ENCODE results near the gene TANC1. TPM values are rescaled to one million over a fixed set of nuclear protein-coding genes. Genes with fewer than 3 reads are reported as not detected.
"Not testable (repeated sequence)": the region's sequence is repeated elsewhere in the genome, so short reads cannot be mapped to it uniquely, and the experiment has no call there.

Gene TANC1
- total and polyA plus RNA-seq, 7 donors = 3.6 to 74.5 (median 47.0) TPM

- 3 to 20% methylated on average over 2 of the region's 2 CpGs for WGBS, 2 donors
- DNase-seq = no peak
- intact Hi-C loops (cut with DNase I) = no loop called here
Observed at GRCh38 chr2:159093497-159093896, 125.1 kb downstream of the TANC1 start.

GRCh38 chr2:159094173-159094737 lies 125.8 kb downstream of the TANC1 start:
- H3K4me3 ChIP-seq = no peak overlapping the region
- peak; percentile 88 for DNase-seq
- H3K27me3 ChIP-seq = no peaks in the 10 kb centered on the region
- peaks cover 0 to 8% (median 0%) of the 10 kb centered on the region in 4 donors for H3K36me3 ChIP-seq
- peak overlapping the region; percentile 68 to 86 (median 78) for H3K27ac ChIP-seq
- 11 to 47% methylated on average over 10 of the region's 10 CpGs for WGBS, 2 donors
- no peak for TF ChIP-seq POLR2A (IDR thresholded peaks at IDR 0.05)
- TF ChIP-seq, protein P1, sequence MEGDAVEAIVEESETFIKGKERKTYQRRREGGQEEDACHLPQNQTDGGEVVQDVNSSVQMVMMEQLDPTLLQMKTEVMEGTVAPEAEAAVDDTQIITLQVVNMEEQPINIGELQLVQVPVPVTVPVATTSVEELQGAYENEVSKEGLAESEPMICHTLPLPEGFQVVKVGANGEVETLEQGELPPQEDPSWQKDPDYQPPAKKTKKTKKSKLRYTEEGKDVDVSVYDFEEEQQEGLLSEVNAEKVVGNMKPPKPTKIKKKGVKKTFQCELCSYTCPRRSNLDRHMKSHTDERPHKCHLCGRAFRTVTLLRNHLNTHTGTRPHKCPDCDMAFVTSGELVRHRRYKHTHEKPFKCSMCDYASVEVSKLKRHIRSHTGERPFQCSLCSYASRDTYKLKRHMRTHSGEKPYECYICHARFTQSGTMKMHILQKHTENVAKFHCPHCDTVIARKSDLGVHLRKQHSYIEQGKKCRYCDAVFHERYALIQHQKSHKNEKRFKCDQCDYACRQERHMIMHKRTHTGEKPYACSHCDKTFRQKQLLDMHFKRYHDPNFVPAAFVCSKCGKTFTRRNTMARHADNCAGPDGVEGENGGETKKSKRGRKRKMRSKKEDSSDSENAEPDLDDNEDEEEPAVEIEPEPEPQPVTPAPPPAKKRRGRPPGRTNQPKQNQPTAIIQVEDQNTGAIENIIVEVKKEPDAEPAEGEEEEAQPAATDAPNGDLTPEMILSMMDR (IDR thresholded peaks at IDR 0.05) = no peak
- peak in 1 of 4 donors; percentile 74 for TF ChIP-seq EP300 (IDR thresholded peaks at IDR 0.05)
- TF ChIP-seq POLR2AphosphoS5 (IDR thresholded peaks at IDR 0.05) = peak in 3 of 4 donors; percentile 55 to 84 (median 56)
- peaks cover 0 to 72% (median 66%) of the 10 kb centered on the region in 4 donors for H3K4me1 ChIP-seq
- peaks cover 0 to 4% (median 0%) of the 10 kb centered on the region in 4 donors for H3K9me3 ChIP-seq
- intact Hi-C loops (cut with DNase I) = no loop called here

More at GRCh38 chr2:159093497-159093896, 125.1 kb downstream of the TANC1 start:
- Histone ChIP-seq H3K4me3 (no peak overlapping the region), H3K27ac (peak overlapping the region; percentile 68 to 86 (median 78)), H3K27me3 (no peaks in the 10 kb centered on the region), H3K36me3 (peaks cover 0 to 7% (median 0%) of the 10 kb centered on the region in 4 donors), H3K9me3 (peaks cover 0 to 4% (median 0%) of the 10 kb centered on the region in 4 donors), H3K4me1 (peaks cover 0 to 72% (median 68%) of the 10 kb centered on the region in 4 donors)
- TF ChIP-seq POLR2AphosphoS5 (IDR thresholded peaks at IDR 0.05) (peak in 2 of 4 donors; percentile 29 to 31), EP300 (IDR thresholded peaks at IDR 0.05) (no peak)

DNA sequence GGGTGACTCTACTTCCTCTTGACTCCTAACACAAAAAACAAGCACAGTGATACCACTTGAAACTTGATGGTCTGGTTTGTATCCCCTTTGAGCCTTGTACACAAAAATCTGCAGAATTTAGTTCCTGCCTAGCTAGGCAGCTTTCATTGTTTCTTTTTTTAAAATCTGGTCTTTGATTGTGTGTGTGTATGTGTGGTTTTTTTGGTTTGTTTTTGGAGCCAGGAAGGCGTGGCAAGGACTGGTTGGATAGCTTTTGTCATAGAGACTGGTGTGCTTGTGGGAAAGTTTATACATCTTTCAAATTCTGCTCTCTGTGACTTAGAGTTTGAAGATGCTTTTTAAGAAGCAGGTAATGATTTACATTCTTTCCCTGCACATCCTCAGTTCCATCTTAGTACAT lies 127.4 kb downstream of the TANC1 start:
- H3K27ac ChIP-seq = peak overlapping the region in 2 of 4 donors; percentile 44 to 86
- intact Hi-C loops (cut with DNase I) = no loop called here
- no peaks in the 10 kb centered on the region for H3K27me3 ChIP-seq
- 66 to 83% methylated on average over 1 of the region's 1 CpG for WGBS, 2 donors
- no peak for DNase-seq
- peaks cover 0 to 61% (median 52%) of the 10 kb centered on the region in 4 donors for H3K4me1 ChIP-seq
- no peak overlapping the region for H3K4me3 ChIP-seq
- peaks cover 0 to 8% (median 0%) of the 10 kb centered on the region in 4 donors for H3K36me3 ChIP-seq
- TF ChIP-seq, protein P1 (IDR thresholded peaks at IDR 0.05) = no peak
- no peak for TF ChIP-seq EP300 (IDR thresholded peaks at IDR 0.05)
- no peak for TF ChIP-seq POLR2A (IDR thresholded peaks at IDR 0.05)
- TF ChIP-seq POLR2AphosphoS5 (IDR thresholded peaks at IDR 0.05) = no peak
- H3K9me3 ChIP-seq = peaks cover 0 to 4% (median 0%) of the 10 kb centered on the region in 4 donors

GRCh38 chr2:159096302-159096855 lies 127.9 kb downstream of the TANC1 start:
- H3K9me3 ChIP-seq; intact Hi-C loops (cut with DNase I); DNase-seq; H3K36me3 ChIP-seq; H3K4me3 ChIP-seq; H3K27me3 ChIP-seq: not testable (repeated sequence)
- H3K4me1 ChIP-seq = peaks cover 0 to 55% (median 47%) of the 10 kb centered on the region in 4 donors
- WGBS, 2 donors = 92 to 95% methylated on average over 8 of the region's 8 CpGs
- H3K27ac ChIP-seq = peak overlapping the region in 2 of 4 donors; percentile 44 to 86

DNA sequence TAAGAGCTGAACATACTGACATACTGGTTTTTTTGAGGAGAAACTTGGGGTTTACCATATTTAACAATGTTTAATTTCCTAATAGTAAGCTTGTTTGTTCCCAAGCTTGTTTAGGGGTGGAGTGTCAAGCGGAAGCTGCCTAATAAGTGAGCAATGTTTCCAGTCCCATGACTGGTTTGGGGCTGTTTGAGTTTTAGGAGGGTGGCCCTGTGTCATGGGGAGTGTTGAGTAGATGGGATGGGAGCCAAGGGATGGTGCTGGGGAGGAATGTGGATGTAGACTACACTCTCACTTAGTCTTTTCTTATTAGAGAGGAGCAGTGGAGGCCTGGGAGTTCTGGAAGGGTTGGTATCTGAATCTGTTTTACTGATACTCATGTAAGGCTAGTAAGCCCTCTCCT lies 128.5 kb downstream of the TANC1 start:
- Histone ChIP-seq H3K36me3 (peaks cover 0 to 8% (median 0%) of the 10 kb centered on the region in 4 donors), H3K4me1 (peaks cover 0 to 50% (median 41%) of the 10 kb centered on the region in 4 donors), H3K9me3 (peaks cover 0 to 4% (median 0%) of the 10 kb centered on the region in 4 donors), H3K4me3 (no peak overlapping the region), H3K27me3 (no peaks in the 10 kb centered on the region), H3K27ac (no peak overlapping the region)
- intact Hi-C loops (cut with DNase I) = no loop called here
- whole genome bisulfite sequencing, 2 donors = 93 to 95% methylated on average over 1 of the region's 1 CpG
- TF ChIP-seq POLR2A (IDR thresholded peaks at IDR 0.05) = no peak
- TF ChIP-seq EP300 (IDR thresholded peaks at IDR 0.05) = no peak
- TF ChIP-seq POLR2AphosphoS5 (IDR thresholded peaks at IDR 0.05) = no peak
- TF ChIP-seq, protein P1 (IDR thresholded peaks at IDR 0.05) = no peak
- no peak for DNase-seq

All from sigmoid colon (tissue), 7 donors.